GM13977 (cell line): Measurements from ENCODE around the gene CACNA2D3.

Experiments
- DNase-seq: peaks from one replicate; pipeline ENCODE4 v3.0.0; 2012; ENCODE audit warnings: low spot score
- in situ Hi-C: fragments of 300-500 bp; cut with MboI; formaldehyde crosslinking; loops from one replicate; pipeline ENCODE4 v1.12.0; 2022; ENCODE audit warnings: low sequenced_read_pairs, low pct_unique_long_range_greater_than_20kb, mixed read lengths, inconsistent platforms; ENCODE audit not compliant: unreplicated experiment
- TF ChIP-seq, protein P1 (sequence below): IDR thresholded peaks from 2 replicates; pipeline ENCODE4 v1.5.1; 2012; ENCODE audit warnings: mild to moderate bottlenecking, control low read depth; ENCODE audit not compliant: insufficient read depth; ENCODE audit errors: extremely low read depth, missing control alignments

Gene CACNA2D3

DNA sequence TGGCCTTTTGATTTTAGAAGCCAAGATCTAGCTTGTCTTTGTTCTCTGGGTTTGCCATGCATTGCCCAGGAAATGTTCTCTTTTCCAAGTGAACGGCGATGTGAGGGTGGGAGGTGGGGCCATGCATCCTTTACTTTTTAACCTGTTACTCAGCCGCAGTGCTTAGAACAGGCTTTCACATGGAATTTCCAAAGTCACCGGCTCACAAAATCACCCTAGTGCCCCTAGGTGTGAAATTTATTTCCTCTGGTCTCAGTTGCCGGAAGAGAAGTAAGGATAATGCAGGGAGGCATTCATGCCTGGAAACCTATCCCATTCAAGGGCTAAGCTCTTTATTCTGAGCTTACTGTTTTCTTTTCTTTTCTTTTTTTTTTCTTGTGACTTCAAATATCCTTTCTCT lies 93.2 kb downstream of the CACNA2D3 start:
- in situ Hi-C loops: no loop called here
- no peak for DNase-seq
- TF ChIP-seq, protein P1, sequence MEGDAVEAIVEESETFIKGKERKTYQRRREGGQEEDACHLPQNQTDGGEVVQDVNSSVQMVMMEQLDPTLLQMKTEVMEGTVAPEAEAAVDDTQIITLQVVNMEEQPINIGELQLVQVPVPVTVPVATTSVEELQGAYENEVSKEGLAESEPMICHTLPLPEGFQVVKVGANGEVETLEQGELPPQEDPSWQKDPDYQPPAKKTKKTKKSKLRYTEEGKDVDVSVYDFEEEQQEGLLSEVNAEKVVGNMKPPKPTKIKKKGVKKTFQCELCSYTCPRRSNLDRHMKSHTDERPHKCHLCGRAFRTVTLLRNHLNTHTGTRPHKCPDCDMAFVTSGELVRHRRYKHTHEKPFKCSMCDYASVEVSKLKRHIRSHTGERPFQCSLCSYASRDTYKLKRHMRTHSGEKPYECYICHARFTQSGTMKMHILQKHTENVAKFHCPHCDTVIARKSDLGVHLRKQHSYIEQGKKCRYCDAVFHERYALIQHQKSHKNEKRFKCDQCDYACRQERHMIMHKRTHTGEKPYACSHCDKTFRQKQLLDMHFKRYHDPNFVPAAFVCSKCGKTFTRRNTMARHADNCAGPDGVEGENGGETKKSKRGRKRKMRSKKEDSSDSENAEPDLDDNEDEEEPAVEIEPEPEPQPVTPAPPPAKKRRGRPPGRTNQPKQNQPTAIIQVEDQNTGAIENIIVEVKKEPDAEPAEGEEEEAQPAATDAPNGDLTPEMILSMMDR: no peak

DNA sequence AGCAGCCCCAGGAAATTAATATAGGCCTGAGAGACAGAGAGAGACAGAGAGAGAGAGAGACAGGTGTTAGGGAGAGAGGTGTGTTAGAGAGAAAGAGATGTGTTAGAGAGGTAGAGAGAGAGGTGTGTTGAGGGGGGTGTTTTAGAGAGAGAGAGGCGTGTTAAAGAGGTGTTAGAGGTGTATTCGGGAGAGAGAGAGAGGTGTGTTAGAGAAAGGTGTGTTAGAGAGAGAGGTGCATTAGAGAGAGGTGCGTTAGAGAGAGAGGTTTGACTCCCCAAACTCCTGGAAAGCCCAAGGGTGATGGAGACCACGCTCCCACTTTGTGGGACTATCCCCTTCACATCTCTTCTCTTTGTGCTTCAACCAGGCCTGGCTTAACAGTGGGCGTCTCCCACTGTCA lies 95.5 kb downstream of the CACNA2D3 start:
- TF ChIP-seq, protein P1: no peak
- in situ Hi-C loops: no loop called here
- no peak for DNase-seq

GRCh38 chr3:54222316-54222715 lies 100.0 kb downstream of the CACNA2D3 start:
- TF ChIP-seq, protein P1: no peak
- in situ Hi-C loops: no loop called here
- DNase-seq: no peak

GRCh38 chr3:54223063-54223462 lies 100.7 kb downstream of the CACNA2D3 start:
- no peak for DNase-seq
- in situ Hi-C loops: no loop called here
- TF ChIP-seq, protein P1: no peak

- TF ChIP-seq, protein P1: no peak
- in situ Hi-C loops: no loop called here
- no peak for DNase-seq
These were observed 103.6 kb downstream of the CACNA2D3 start for GRCh38 chr3:54225841-54226528.

GRCh38 chr3:54228806-54229205 lies 106.5 kb downstream of the CACNA2D3 start:
- TF ChIP-seq, protein P1: no peak
- in situ Hi-C loops: no loop called here
- no peak for DNase-seq

DNA sequence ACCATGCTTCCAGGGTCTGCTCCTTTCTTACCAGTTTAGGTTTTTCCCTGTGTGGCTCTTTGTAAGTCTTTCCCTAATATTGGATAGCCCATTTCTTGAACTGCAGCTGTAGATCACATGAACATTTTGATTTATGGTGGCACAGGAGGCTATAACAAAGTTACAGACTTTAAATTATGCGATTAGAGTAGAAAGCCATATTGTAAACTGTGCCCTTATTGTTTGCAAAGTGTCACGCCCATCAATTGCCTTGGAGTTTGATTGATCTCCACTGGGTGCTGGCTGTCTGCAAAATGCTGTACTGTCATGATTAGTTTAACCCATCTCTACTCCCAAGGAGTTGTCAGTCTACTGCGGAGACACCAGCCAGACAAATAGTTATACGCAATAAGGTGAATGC lies 110.3 kb downstream of the CACNA2D3 start:
- TF ChIP-seq, protein P1: no peak
- in situ Hi-C loops: no loop called here
- DNase-seq: no peak
